Ectodermal cell (in vitro differentiated cells): ENCODE results near the gene ELANE.
"Not testable (repeated sequence)": the region's sequence is repeated elsewhere in the genome, so short reads cannot be mapped to it uniquely, and the experiment has no call there.

Experiments used
- H3K27ac ChIP-seq: 2 replicates; pipeline ENCODE4 v1.7.0; 2013; ENCODE audit warnings: mild to moderate bottlenecking, low read depth, low read length; ENCODE audit not compliant: insufficient read depth, poor library complexity, severe bottlenecking
- H3K27me3 ChIP-seq: 2 replicates; pipeline ENCODE4 v1.7.0; 2013; ENCODE audit warnings: mild to moderate bottlenecking, low read length; ENCODE audit not compliant: insufficient read depth, control insufficient read depth, poor library complexity, severe bottlenecking
- H3K36me3 ChIP-seq: one replicate; pipeline ENCODE4 v1.7.0; 2013; ENCODE audit warnings: low read length; ENCODE audit not compliant: control insufficient read depth, insufficient read depth
- H3K4me1 ChIP-seq: one replicate; pipeline ENCODE4 v1.7.0; 2013; ENCODE audit warnings: low read length; ENCODE audit not compliant: control insufficient read depth, insufficient read depth
- H3K4me3 ChIP-seq: 2 replicates; pipeline ENCODE4 v1.7.0; 2013; ENCODE audit warnings: low read depth, low read length, control low read depth; ENCODE audit not compliant: insufficient read depth
- H3K9me3 ChIP-seq: 2 replicates; pipeline ENCODE4 v1.7.0; 2013; ENCODE audit warnings: mild to moderate bottlenecking, low read length, moderate library complexity; ENCODE audit not compliant: control insufficient read depth
- WGBS, 2 experiments: methylation state at CpG; one replicate each; pipeline ENCODE4 v1.1.7; 2013; ENCODE audit warnings: missing lambda C conversion rate in 2 of 2; 5-methylcytosine and 5-hydroxymethylcytosine counted together

Gene ELANE

GRCh38 chr19:825897-826644 lies 26.0 kb upstream of the ELANE start:
- H3K4me3 ChIP-seq: no peak overlapping the region
- no peak overlapping the region for H3K27ac ChIP-seq
- no peaks in the 10 kb centered on the region for H3K36me3 ChIP-seq
- H3K9me3 ChIP-seq: no peaks in the 10 kb centered on the region
- H3K4me1 ChIP-seq: peaks cover 8% of the 10 kb centered on the region
- no peaks in the 10 kb centered on the region for H3K27me3 ChIP-seq
- 92 to 93% methylated on average over 17 of the region's 19 CpGs for WGBS, 2 experiments

- H3K4me1 ChIP-seq: peaks cover 8% of the 10 kb centered on the region
- 96 to 97% methylated on average over 9 of the region's 11 CpGs for WGBS, 2 experiments
Measured at GRCh38 chr19:827314-827709, 24.8 kb upstream of the ELANE start.

GRCh38 chr19:827710-828321 lies 24.3 kb upstream of the ELANE start, which contains the start of gene AZU1:
TSS of gene AZU1 (plus strand) at chr19:827837. CDS start at chr19:827847, 10 bp downstream.
- Histone ChIP-seq H3K27me3 (no peaks in the 10 kb centered on the region), H3K9me3 (no peaks in the 10 kb centered on the region), H3K27ac (no peak within 1 kb of the TSS), H3K4me3 (no peak within 1 kb of the TSS), H3K4me1 (peaks cover 8% of the 10 kb centered on the region), H3K36me3 (no peaks in the 10 kb centered on the region)
- WGBS, 2 experiments: 86 to 89% methylated on average over 33 of the region's 33 CpGs

More at GRCh38 chr19:827314-827709, 24.8 kb upstream of the ELANE start:
- Histone ChIP-seq H3K36me3 (no peaks in the 10 kb centered on the region), H3K27ac (no peak overlapping the region), H3K27me3 (no peaks in the 10 kb centered on the region), H3K4me3 (no peak overlapping the region), H3K9me3 (no peaks in the 10 kb centered on the region)

GRCh38 chr19:829129-829758 lies 22.9 kb upstream of the ELANE start:
- Histone ChIP-seq H3K27ac (no peak overlapping the region), H3K4me3 (no peak overlapping the region), H3K36me3 (no peaks in the 10 kb centered on the region), H3K4me1 (no peaks in the 10 kb centered on the region), H3K27me3 (no peaks in the 10 kb centered on the region), H3K9me3 (no peaks in the 10 kb centered on the region)
- WGBS, 2 experiments: 84 to 86% methylated on average over 18 of the region's 18 CpGs

DNA sequence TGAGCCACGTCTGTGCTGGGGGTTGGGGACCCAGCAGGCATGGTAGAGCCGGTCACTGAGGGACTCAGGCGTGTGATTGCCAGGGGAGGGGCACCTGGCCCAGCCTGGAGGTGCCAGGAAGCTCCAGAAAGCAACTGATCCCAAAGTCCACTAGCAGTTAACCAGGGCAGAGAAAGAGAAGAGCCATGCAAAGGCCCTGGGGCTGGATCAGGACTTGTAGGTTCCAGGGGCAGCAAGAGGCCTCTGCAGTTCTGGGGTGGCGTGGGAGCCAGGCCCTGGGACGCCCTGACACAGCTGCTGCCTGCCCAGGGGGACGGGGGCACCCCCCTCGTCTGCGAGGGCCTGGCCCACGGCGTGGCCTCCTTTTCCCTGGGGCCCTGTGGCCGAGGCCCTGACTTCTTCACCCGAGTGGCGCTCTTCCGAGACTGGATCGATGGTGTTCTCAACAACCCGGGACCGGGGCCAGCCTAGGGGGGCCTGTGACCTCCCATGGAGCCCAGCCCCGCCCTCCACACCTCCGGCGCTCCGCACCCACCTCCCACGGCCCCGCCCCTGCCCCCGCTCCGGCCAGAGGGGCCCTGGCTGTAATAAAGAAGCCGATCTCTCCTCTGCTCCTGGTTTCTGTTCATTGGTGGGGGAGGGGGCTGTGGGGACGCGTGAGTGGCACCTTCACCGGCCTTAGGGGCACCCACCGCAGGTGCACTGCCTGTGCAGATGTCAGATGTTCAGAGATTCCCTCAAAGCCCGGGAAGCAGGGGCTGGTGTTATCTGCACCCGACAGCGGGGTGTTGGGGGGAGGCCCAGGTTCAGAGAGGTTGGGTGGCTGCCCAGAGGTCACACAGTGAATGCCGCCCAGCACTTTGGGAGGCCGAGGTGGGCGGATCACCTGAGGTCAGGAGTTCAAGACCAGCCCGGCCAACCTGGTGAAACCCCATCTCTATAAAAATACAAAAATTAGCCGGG lies 20.4 kb upstream of the ELANE start:
- H3K4me3 ChIP-seq: no peak overlapping the region
- H3K36me3 ChIP-seq: no peaks in the 10 kb centered on the region
- H3K4me1 ChIP-seq: no peaks in the 10 kb centered on the region
- H3K9me3 ChIP-seq: no peaks in the 10 kb centered on the region
- 85 to 87% methylated on average over 38 of the region's 38 CpGs for WGBS, 2 experiments
- H3K27ac ChIP-seq: no peak overlapping the region
- H3K27me3 ChIP-seq: no peaks in the 10 kb centered on the region

- Histone ChIP-seq H3K27ac (no peak overlapping the region), H3K27me3 (no peaks in the 10 kb centered on the region), H3K9me3 (no peaks in the 10 kb centered on the region), H3K36me3 (no peaks in the 10 kb centered on the region), H3K4me1 (no peaks in the 10 kb centered on the region), H3K4me3 (no peak overlapping the region)
- WGBS, 2 experiments: 93% methylated on average over 24 of the region's 24 CpGs
Measured at GRCh38 chr19:834216-834615, 17.9 kb upstream of the ELANE start.

- 91 to 92% methylated on average over 36 of the region's 36 CpGs for WGBS, 2 experiments
- H3K36me3 ChIP-seq: no peaks in the 10 kb centered on the region
Measured at GRCh38 chr19:835210-835810, 16.8 kb upstream of the ELANE start.

GRCh38 chr19:840519-841206 lies 11.4 kb upstream of the ELANE start, which contains the start of gene PRTN3:
TSS of gene PRTN3 (plus strand) at chr19:840999. CDS start at chr19:841009, 10 bp downstream.
- Histone ChIP-seq H3K27me3 (peaks cover 29% of the 10 kb centered on the region), H3K27ac (no peak within 1 kb of the TSS), H3K4me1 (no peaks in the 10 kb centered on the region), H3K9me3 (no peaks in the 10 kb centered on the region), H3K36me3 (no peaks in the 10 kb centered on the region), H3K4me3 (no peak within 1 kb of the TSS)
- WGBS, 2 experiments: 84 to 87% methylated on average over 24 of the region's 24 CpGs

More at GRCh38 chr19:835210-835810, 16.8 kb upstream of the ELANE start:
- Histone ChIP-seq H3K27ac (no peak overlapping the region), H3K27me3 (no peaks in the 10 kb centered on the region), H3K4me1 (no peaks in the 10 kb centered on the region), H3K4me3 (no peak overlapping the region), H3K9me3 (no peaks in the 10 kb centered on the region)

GRCh38 chr19:842802-843179 lies 9.3 kb upstream of the ELANE start:
- 86 to 89% methylated on average over 7 of the region's 7 CpGs for WGBS, 2 experiments
- H3K27ac ChIP-seq, H3K36me3 ChIP-seq, H3K4me3 ChIP-seq, H3K4me1 ChIP-seq, H3K9me3 ChIP-seq: not testable (repeated sequence)
- H3K27me3 ChIP-seq: peaks cover 29% of the 10 kb centered on the region
